ENCODE measurements around the gene CILP2.

The CILP2 gene

DNA sequence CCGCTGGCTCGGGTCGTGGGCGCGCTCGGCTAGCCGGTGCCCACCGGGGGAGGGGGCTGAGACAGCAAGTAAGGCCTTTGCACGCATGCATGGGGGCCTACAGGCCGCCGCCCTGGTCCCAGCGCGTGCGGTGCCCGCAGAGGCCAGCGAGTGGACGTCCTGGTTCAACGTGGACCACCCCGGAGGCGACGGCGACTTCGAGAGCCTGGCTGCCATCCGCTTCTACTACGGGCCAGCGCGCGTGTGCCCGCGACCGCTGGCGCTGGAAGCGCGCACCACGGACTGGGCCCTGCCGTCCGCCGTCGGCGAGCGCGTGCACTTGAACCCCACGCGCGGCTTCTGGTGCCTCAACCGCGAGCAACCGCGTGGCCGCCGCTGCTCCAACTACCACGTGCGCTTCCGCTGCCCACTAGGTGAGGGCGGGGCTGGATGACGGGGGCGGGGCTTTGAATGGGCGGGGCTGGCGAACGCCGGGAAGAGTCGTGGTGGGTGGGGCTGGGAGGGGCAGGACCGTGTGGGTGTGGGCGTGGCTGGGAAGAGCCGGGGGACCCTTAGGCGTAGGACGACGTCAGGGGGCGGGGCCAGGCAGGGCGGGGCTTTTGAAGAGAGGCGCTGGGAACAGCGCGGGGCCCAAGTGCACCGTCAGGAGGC lies 2.1 kb downstream of the CILP2 start:
- TF ChIP-seq ZNF513 (tag by site-specific recombination; IDR thresholded peaks at IDR 0.05) (no peak), ZNF830 (tag by site-specific recombination; IDR thresholded peaks at IDR 0.05; ENCODE audit: low read depth) (no peak), KLF8 (tag by site-specific recombination; IDR thresholded peaks at IDR 0.05) (peak; percentile 49; the same call in 1 of the 2 replicates), KLF1 (tag by site-specific recombination; IDR thresholded peaks at IDR 0.05) (peak; percentile 63)
- no peak overlapping the region for H3K4me3 ChIP-seq (ENCODE audit: low read depth, low read length)

GRCh38 chr19:19540715-19541515 lies 2.9 kb downstream of the CILP2 start:
- peak; percentile 47 for TF ChIP-seq SP2 (tag by site-specific recombination; IDR thresholded peaks at IDR 0.05)
- TF ChIP-seq SP3 (tag by site-specific recombination; IDR thresholded peaks at IDR 0.05): peak; percentile 48
- no peak for TF ChIP-seq ZXDB (tag by site-specific recombination; IDR thresholded peaks at IDR 0.05)
- TF ChIP-seq, protein P1, sequence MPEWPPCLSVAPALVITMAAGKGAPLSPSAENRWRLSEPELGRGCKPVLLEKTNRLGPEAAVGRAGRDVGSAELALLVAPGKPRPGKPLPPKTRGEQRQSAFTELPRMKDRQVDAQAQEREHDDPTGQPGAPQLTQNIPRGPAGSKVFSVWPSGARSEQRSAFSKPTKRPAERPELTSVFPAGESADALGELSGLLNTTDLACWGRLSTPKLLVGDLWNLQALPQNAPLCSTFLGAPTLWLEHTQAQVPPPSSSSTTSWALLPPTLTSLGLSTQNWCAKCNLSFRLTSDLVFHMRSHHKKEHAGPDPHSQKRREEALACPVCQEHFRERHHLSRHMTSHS (tag by site-specific recombination; IDR thresholded peaks at IDR 0.05): no peak
- no peak for TF ChIP-seq ZNF148 (tag by site-specific recombination; IDR thresholded peaks at IDR 0.05; ENCODE audit: borderline replicate concordance)
- TF ChIP-seq ZBTB11 (tag by site-specific recombination; conservative IDR thresholded peaks at IDR 0.05; ENCODE audit: low read depth): no peak
- no peaks in the 10 kb centered on the region; the same call in 1 of the 2 replicates for H3K4me1 ChIP-seq (ENCODE audit: control insufficient read depth, insufficient read depth, low read length)
- H3K4me3 ChIP-seq (ENCODE audit: low read depth, low read length): no peak overlapping the region
- ChIA-PET POLR2A (no interaction called here), CTCF (interaction anchor here (0.6 to 0.9 kb wide), 3 partner anchors 12 to 14 kb away, joined by 3 to 5 read pairs (median 3); no protein-coding TSS in a partner anchor)
- H3K27ac ChIP-seq (ENCODE audit: extremely low read depth, low read depth, low read length): no peak overlapping the region
- no peaks in the 10 kb centered on the region for H3K9me3 ChIP-seq (ENCODE audit: control insufficient read depth, insufficient read depth, low read depth, low read length)
- no peaks in the 10 kb centered on the region for H3K36me3 ChIP-seq (ENCODE audit: control insufficient read depth in 2 of 2, insufficient read depth in 1 of 2, low read length in 2 of 2)

More for the DNA sequence above, 2.1 kb downstream of the CILP2 start:
- peaks cover 0 to 5% of the 10 kb centered on the region in 2 experiments; a peak in 1 of 3 replicates for H3K36me3 ChIP-seq (ENCODE audit: control insufficient read depth in 2 of 2, insufficient read depth in 1 of 2, low read length in 2 of 2)
- no peaks in the 10 kb centered on the region; the same call in 1 of the 2 replicates for H3K4me1 ChIP-seq (ENCODE audit: control insufficient read depth, insufficient read depth, low read length)
- CTCF ChIA-PET: interaction anchor here (0.7 kb wide), 1 partner anchor 673 kb away, joined by 3 read pairs; no protein-coding TSS in a partner anchor
- H3K27ac ChIP-seq (ENCODE audit: extremely low read depth, low read depth, low read length): no peak overlapping the region
- no peaks in the 10 kb centered on the region for H3K9me3 ChIP-seq (ENCODE audit: control insufficient read depth, insufficient read depth, low read depth, low read length)
- POLR2A ChIA-PET: no interaction called here
